ENCODE results near the gene FBXO15.

DNA sequence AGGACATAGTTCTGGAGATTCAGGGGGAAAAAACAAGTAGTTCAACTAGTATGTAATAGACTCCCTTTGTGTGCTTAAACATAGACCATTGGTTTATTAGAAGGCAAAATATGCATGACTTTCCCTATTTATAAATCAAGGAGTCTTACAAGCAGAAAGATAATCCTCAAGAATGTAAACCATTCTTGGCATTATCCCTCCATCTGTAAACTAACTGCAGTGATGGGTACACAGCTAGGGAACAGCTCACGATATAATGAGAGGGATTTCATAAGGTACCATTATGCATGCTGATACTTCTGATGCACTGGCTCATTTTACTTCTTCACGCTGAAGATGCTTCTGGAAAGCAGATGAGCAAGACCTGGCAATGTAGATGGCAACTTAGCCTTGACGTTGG lies 878 bp downstream of the FBXO15 start:
- TF ChIP-seq, protein P1, sequence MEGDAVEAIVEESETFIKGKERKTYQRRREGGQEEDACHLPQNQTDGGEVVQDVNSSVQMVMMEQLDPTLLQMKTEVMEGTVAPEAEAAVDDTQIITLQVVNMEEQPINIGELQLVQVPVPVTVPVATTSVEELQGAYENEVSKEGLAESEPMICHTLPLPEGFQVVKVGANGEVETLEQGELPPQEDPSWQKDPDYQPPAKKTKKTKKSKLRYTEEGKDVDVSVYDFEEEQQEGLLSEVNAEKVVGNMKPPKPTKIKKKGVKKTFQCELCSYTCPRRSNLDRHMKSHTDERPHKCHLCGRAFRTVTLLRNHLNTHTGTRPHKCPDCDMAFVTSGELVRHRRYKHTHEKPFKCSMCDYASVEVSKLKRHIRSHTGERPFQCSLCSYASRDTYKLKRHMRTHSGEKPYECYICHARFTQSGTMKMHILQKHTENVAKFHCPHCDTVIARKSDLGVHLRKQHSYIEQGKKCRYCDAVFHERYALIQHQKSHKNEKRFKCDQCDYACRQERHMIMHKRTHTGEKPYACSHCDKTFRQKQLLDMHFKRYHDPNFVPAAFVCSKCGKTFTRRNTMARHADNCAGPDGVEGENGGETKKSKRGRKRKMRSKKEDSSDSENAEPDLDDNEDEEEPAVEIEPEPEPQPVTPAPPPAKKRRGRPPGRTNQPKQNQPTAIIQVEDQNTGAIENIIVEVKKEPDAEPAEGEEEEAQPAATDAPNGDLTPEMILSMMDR (conservative IDR thresholded peaks at IDR 0.05): no peak
- no peak for TF ChIP-seq ZFX (IDR thresholded peaks at IDR 0.05)
